Measurements from ENCODE around the gene PLBD1.

Gene PLBD1

DNA sequence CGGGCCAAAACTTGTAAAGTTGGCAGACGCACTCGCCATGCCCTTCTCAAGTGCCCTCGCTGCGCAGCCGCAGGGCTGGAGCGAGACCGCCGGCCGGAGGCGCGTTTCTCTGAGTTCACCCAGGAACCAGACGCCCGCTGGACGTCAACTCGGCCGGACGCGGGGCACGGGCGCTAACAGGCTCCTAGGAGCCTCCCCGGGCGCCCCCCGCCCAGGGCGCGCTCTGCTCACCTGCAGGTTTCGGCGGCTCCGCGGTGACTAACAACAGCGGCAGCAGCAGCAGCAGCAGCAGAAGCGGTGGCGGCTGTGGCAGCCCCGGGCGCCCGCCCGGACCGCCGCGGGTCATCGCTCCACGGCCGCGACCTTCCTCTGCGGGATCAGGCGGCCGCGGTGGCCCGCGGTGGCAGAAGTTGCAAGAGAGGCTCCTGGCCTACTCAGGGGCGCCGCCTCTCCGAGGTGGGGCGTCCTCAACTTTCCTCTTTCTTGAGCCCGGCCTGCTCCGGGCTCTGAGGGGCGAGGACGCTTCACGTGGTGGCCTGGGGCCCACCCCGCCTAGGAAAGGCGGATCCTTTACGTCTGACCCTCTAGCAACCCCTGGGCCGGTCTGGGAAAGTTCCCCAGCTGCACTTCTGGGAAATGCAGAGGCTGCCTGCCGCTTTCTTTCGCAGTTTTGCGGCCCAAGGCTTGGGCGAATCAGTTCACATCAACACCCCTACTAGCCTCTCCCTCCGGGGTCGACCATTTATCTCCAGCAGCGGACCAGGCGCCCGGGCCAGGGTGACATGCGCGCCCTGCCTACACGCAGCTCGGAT lies at the start of gene PLBD1:
TSS of gene PLBD1 (minus strand) at position 533 of the 812 bp plus-strand sequence. CDS start at position 346, 187 bp downstream.
- DNase-seq, result peak in 1 of 2 donors; percentile 38

GRCh38 chr12:14614704-14615121 lies 47.0 kb upstream of the PLBD1 start:
- DNase-seq, result no peak

DNA sequence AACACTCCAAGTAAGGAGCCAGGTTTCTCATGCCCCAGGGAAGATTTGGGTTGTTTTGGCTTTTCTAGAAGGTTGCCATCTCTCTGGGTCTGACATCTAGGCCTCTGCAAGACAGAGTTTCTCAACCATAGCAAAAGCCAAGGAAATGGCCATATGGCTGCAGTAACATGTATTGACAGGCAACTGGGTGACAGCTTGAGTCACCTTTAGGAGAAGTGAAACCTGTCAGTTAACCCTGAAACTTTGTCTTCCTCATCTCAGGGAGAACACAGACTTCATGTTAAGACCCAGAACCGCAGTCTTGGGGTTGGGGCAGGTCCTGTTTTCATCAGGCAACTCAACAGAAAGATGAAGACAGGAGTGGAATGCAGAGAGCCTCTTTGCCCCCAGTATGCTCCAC lies 46.0 kb upstream of the PLBD1 start:
- DNase-seq, result peak in 1 of 2 donors; percentile 5

DNA sequence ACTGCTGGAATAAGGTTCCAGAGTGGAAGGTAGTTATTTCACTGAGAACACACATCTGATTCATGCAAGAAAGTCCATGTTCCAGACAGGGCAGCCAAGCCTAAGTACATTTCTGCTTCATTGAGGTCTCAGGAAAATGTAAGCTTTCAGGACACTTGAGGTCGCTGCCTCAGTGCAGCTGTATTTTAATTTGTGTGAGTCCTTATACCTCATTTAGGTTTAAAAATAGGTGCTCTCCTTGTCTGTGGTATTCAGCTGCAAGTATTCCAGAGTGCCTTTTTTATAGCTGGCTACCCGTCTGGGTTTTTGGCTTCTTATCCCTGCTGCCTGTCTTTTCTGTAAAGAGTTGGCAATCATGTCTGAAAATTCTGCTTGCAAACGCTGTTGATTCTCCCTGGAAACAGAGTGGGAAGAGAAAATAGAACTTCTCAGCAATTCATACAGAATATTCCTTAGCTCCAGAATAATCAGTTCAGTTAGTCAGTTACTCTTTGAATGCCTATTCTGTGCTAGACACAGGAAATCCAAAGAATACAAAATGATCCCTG lies 45.3 kb upstream of the PLBD1 start:
- DNase-seq, result peak; percentile 2 to 17

DNA sequence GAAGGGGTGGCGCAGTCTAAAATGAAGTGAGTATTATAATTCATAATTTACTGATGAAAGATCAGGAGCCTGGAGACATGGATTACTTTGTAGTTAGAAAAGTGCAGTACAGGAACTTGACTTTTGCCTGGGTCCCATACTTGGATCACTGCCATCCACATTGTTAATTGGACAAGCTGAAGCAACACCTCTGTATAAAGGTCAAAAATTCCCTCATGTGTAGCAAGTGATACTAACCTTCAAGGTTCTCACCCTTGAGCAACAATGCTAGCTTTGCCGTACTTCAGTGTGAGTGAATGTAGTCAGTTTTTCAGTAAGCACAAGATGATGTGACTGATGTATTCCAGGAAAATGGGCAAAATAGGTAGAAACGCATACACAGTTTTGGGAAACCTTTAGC lies 44.6 kb upstream of the PLBD1 start:
- DNase-seq, result no peak

GRCh38 chr12:14611640-14612203 lies 44.0 kb upstream of the PLBD1 start:
- no peak for DNase-seq

DNA sequence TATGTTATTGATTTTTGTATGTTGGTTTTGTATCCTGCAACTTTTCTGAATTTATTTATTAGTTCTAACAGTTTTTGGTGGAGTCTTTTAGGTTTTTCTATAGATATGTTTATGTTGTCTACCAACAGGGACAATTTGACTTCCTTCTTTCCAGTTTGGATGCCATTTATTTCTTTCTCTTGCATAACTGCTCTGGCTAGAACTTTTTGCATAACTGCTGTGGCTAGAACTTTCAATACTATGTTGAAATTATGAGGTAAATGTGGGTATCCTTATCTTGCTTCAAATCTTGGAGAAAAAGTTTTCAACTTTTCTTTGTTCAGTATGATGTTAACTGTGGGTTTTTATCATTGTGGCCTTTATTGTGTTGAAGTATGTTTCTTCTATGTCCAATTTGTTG lies 39.9 kb upstream of the PLBD1 start:
- DNase-seq, result no peak

DNA sequence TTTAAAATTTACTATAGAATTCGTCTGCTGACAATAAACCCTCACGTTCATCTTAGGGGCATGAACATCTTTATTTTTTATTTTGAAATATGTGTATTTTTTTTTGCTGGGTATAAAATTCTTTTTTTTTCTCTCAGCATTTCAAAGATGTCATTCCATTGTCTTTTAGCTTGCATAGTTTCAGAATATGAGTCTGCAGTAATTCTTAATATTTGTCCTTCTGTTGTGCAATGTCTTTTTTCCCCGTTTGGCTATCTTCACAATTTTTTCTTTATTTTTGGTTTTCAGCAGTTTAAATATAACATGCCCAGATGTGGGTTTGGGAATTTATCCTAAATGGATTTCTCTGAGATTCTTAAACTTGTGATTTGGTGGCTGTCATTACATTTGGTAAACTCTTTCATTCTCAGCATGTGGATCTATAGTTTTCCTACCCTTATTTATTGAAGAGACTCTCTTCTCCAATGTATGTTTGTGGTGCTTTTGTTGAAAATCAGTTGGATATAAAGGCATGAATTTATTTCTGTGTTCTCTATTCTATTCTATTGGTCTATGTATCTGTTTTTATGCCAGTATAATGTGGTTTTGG lies 37.8 kb upstream of the PLBD1 start:
- no peak for DNase-seq

- DNase-seq, result no peak
Observed at GRCh38 chr12:14601692-14602478, 34.2 kb upstream of the PLBD1 start.

DNA sequence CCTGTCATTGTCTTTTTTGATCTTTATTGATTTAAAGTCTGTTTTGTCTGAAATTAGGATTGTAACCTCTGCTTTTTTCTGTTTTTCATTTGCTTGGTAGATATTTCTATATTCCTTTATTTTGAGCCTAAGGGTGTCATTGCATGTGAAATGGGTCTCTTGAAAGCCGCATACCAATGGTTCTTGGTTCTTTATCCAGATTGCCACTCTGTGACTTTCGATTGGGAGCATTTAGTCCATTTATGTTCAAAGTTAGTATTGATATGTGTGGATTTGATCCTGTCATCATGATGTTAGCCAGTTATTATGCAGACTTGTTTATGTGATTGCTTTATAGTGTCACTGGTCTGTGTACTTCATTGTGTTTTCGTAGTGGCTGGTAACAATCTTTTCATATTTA lies 29.8 kb upstream of the PLBD1 start:
- no peak for DNase-seq

DNA sequence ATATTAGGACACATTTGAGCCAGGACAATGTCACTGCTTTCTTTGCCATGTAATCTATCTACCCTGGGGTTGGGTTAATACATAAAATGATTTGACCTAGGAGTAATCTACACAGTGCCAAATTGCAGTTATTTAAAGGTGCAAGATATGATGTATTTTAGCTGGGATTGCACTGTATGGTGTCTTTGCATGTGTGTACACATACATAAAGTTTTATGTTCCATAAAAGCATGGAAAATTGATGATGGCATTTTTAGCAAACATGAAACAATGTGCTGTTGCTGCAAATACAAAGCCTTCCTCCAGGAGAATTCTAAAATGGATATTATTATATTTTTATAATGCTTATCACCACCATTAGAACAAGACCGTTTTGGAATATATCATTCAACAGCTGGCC lies 24.0 kb upstream of the PLBD1 start:
- DNase-seq, result no peak

DNA sequence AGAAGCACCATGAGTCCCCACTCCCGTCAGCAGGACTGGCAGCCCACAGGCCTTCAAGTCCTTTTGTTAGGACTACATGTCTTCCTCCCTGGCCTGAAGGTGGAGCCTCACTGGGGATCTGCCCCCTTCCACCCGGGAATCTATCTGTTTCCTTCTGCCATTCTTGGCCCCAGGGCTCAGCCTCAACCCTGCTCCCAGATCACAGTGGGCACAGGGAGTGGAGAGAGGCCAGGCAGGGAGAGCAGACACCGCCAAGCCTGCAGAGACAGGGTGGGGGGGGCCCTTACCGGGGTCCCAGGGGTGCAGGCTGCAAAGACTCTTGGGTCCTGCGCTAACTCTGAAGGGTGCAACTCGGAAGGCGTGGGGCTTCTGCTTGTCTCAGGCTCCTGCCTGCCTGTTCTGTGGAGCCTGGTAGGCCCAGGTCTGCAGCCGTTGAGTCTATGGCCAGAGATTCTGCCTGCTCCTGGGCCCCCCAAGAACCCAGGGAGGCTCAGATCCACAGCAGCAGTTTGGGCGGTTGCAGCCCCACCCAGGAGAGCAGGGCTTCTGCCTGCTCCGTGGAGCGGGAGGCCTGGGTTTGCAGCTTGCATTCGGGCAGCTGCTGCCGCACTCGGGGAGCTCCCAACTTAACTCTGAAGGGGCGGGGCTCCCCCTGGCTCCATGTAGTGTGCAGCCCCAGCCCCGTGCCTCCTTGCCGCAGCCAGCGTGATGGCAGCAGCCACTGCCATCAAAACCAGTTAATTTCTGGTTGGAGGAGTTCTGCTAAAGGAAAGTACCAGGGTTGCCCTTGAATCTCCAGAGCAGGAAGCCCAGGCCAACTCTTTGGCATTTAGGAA lies 21.7 kb upstream of the PLBD1 start:
- DNase-seq, result no peak

GRCh38 chr12:14588571-14588970 lies 20.9 kb upstream of the PLBD1 start:
- no peak for DNase-seq

- DNase-seq, result no peak
Observed at GRCh38 chr12:14578646-14579045, 11.0 kb upstream of the PLBD1 start.

DNA sequence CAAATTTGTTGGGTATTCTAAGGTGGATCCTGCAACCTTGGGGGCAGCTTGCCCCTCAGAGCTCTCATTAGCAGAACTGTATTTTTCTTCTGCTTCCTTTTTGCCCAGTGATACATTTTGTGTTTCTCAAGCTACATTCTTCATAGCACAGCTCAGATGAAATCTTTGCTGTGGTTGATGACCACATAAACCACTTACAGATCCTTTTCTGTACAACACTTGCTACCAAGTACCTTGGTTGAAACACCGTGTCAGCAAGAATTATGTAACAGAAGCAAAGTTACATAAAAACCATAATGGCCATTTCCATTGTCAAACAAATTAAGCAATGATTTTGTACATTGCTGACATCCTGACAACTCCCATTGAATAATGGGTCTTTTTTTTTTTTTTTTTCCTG lies 9.7 kb upstream of the PLBD1 start:
- no peak for DNase-seq

DNA sequence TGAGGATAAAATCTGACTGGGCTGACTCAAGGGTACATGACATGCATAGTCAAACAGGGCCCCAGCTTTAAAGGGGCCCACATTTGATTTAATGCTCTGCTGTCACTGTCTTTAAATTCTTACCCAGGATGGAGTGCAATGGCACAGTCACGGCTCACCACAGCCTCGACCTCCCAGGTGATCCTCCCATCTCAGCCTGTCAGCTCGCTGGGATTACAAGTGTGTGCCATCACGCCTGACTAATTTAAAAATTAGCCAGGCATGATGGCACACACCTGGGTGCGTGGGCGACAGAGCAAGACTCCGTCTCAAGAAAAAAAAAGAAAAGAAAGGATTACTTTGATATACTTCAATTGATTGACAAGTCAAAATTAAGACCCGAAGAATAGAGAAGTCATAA lies 9.2 kb upstream of the PLBD1 start:
- DNase-seq, result no peak

- DNase-seq, result no peak
Observed at GRCh38 chr12:14575585-14575984, 7.9 kb upstream of the PLBD1 start.

GRCh38 chr12:14573118-14573517 lies 5.4 kb upstream of the PLBD1 start:
- DNase-seq, result no peak

DNA sequence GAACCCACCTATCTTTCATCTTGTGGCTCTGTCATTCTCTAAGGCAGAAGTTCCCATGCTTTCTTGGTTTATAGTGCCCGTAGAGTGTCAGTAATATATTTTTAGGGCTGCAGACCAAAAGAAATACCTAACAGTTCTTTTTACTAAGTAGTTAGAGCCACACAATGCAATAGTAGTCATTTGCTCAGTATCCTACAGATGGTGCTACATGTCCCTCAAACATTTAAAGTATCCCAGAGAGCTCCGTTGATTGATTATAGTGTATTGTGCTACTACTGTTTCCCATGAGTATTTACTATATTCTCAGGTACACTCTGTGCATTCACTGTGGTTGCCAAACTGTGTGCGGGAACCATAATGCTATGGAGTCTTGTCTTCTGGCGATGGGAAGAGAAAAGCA lies 4.7 kb upstream of the PLBD1 start:
- no peak for DNase-seq

GRCh38 chr12:14571779-14572178 lies 4.1 kb upstream of the PLBD1 start:
- DNase-seq, result no peak

- DNase-seq, result no peak
Observed at GRCh38 chr12:14570231-14570630, 2.5 kb upstream of the PLBD1 start.

GRCh38 chr12:14564336-14564959 lies 3.2 kb downstream of the PLBD1 start:
- DNase-seq, result no peak
